Endometrium (tissue), 2 donors: ENCODE results near the gene NPIPB6.

Experiments
- FAIRE-seq: peaks from 2 replicates; lab custom pipeline; 2012; peaks lifted over from hg19 to GRCh38; lab: Jason Lieb, UNC
- donor health status: control.
- donor health status: control.

NPIPB6 gene

DNA sequence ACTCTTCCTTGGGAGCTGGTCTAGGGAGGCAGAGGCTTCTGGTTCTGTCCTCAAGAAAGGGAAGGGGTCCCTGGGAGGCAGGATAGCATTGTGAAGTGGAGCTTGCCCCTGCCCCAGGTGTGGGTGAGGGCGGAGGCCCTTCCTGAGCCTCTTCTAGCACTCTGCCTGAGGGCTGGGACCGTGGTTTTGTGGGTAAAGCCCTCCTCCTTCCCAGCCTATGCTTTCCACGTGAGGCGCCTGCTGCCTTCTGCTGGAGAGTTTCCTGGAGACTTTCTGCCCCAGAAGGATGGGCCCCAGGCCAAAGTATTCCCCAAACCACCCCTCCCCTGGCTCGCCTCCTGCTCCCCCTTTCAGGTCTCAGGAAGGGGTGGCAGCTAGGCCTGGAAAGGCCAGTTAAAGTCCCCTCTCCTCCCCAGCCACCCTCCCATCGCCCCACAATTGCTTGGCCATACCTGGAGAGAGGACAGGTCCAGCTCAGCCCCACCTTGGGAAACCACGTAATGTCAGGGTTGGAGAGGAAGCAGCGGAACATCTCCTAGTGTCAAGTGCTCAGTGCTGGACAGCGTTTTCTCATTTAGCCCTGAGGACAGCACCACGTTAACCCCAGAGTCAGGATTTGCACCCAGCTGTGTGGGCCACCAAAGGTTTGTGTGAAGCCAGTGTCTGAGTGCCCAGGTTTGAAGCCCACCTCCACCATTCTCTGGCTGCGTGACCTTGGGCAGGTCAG, 65.4 kb downstream of the NPIPB6 start:
- FAIRE-seq = no peak

GRCh38 chr16:28297308-28297707, 66.0 kb downstream of the NPIPB6 start:
- no peak for FAIRE-seq

DNA sequence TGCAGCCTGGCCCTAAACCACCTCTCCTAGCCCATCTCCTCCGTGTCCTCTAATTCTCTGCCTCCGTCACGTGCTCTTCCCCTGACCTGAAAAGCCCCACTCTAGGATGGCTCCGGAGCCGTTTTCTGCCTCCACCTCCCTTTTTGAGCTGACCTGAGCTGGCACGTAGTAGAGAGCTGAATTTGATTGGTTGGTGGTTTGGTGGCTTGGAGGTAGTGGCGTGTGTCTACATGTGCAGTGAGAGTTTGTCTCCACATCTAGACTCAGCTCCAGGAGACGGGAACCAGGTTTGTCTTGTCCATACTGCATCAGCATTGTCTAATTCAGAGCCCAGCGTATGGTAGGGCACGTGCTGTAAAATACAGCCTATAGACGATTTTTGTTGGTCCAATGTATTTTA, 68.0 kb downstream of the NPIPB6 start:
- FAIRE-seq = no peak

GRCh38 chr16:28294201-28294600, 69.1 kb downstream of the NPIPB6 start:
- no peak for FAIRE-seq

- no peak for FAIRE-seq
Measured at GRCh38 chr16:28293601-28293960, 69.7 kb downstream of the NPIPB6 start.

DNA sequence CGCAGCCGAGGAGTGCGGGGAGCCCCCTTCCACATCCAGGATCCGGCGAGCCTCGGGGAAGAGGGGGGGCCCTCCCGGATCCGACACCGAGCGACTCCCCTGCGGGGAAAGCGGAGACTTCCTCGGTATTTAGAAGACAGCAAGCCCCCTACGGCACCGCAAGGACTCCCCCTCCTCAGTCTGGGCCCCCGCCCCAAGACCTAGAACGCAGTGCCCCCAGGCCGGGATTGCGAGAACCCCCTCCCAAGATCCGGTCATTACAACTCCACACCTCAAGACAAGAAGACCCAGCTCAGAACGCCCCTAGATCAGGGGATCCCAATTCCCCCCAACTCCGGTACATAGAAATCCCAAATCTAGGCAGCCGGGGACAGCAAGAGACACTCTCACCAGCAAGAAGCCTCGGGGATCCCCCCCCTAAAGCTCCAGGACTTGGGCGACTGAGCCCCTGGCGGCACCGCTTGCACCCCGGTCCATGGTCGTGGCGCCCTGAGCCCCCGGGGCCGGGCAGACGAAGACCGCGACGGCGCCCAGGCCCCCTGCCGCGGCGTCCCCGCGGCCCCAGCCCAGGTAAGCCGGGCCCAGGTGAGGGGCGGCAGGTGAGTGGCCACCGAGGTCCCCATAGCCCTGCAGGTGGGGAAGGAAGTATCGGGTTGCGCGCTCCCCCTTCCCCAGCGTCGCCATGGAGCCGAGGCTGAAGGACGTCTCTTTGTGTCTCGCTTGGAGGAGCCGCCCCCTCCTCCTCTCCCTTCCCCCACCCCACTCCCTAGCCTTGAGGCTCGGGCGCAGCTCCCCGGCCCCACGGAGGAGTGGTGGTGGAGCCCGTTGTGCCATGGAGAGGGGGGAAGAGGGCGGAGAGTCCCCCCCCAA, 70.3 kb downstream of the NPIPB6 start:
- no peak for FAIRE-seq
